ENCODE data around the gene OCRL.

GRCh38 chrX:129530410-129530809 is 9.6 kb upstream of the OCRL start:
- TF ChIP-seq CTCF (IDR thresholded peaks at IDR 0.05): no peak
- TF ChIP-seq POLR2A (IDR thresholded peaks at IDR 0.05): no peak
- TF ChIP-seq EP300 (IDR thresholded peaks at IDR 0.05): no peak
